ENCODE data around the gene PRM2.
"Not testable (repeated sequence)": the region's sequence is repeated elsewhere in the genome, so short reads cannot be mapped to it uniquely, and the experiment has no call there.

The PRM2 gene

GRCh38 chr16:11307639-11308492 lies 31.6 kb upstream of the PRM2 start:
- DNase-seq, result no peak

DNA sequence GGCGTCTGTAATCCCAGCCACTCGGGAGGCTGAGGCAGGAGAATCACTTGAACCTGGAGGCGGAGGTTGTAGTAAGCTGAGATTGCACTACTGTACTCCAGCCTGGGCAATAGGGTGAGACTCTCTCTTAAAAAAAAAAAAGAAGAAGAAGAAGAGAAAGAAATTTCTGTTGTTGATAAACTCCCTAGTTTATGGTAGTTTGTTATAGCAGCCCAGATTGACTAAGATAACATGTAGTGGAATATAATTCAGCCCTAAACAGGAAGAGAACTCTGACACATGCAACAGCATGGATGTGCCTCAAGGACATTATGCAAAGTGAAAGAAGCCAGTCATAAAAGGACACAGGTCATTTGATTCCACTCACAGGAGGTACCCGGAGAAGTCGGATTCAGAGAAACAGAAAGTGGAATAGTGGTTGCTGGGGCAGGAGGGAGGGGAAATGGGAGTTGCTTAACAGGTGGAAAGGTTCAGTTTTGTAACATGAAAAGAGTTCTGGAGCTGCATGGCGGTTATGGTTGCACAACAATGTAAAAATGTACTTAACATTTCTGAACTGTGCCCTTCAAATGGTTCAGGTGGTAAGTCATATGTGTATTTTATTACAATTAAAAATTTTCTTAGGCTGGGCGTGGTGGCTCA lies 30.8 kb upstream of the PRM2 start:
- DNase-seq, result no peak

DNA sequence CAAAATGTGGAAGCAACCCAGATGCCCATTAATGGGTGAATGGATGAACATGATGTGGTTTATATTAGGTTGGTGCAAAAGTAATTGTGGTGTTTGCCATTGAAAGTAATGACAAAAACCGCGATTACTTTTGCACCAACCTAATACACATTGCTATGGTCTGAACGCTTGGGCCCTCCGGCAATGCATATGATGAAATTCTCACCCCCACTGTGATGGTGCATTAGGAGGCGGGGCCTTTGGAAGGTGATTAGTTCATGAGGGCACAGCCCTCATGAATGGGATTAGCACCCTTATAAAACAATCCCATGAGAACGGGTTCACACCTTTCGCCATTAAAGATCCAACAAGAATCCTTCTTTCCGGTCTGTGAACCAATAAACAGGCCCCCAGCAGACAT lies 30.1 kb upstream of the PRM2 start:
- no peak for DNase-seq

DNA sequence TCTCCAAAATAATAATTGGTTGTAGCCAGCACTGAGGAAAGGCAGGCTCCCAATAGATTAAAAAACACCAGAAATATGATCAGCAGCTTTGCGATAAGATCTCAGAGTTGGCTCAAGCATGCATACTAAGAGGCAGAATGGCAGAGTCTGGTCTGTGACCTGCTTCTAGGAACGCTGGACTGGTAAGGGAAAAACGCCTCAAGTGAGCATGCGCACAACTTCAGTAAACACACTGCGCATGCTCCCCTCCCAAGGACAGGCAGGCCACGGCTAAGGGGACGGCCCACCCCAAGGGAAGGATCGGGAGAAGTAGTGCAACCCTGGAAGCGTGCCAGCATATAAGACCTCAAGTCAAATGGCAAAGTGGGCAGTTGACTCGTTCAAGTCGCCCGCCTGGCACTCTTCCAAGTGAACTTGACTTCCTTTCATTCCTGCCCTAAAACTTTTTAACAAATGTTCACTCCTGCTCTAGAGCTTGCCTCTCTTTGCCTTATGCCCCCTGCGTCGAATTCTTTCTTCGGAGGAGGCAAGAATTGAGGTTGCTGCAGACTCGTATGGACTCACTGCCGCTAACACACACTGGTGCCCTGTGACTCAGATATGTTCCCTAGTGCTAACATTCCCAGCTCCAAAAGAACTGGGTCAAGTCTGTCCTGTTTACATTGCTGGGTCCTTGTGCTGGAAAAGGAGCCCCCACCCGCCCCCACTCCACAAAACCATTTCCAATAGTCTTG lies 27.3 kb upstream of the PRM2 start:
- no peak for DNase-seq

DNA sequence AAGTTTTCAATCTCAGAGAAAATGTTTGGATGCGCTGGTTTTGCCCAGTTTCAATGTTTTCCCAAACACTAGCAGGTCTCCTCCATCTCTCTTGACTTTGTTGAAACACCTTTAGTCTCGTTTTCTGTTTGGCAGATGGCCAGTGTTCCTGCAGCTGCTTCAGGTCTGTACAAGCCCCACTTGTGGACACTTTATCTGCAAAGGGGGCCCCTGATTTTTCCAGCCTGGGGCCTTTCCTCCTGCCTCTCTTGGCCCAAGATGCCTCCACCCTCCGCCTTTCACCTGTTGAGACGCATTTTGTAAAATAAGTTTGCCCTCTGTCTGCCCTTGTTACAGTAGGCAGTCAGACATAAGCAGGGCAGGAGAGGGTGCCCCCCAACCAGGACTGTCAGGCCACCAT lies 26.7 kb upstream of the PRM2 start:
- no peak for DNase-seq

DNA sequence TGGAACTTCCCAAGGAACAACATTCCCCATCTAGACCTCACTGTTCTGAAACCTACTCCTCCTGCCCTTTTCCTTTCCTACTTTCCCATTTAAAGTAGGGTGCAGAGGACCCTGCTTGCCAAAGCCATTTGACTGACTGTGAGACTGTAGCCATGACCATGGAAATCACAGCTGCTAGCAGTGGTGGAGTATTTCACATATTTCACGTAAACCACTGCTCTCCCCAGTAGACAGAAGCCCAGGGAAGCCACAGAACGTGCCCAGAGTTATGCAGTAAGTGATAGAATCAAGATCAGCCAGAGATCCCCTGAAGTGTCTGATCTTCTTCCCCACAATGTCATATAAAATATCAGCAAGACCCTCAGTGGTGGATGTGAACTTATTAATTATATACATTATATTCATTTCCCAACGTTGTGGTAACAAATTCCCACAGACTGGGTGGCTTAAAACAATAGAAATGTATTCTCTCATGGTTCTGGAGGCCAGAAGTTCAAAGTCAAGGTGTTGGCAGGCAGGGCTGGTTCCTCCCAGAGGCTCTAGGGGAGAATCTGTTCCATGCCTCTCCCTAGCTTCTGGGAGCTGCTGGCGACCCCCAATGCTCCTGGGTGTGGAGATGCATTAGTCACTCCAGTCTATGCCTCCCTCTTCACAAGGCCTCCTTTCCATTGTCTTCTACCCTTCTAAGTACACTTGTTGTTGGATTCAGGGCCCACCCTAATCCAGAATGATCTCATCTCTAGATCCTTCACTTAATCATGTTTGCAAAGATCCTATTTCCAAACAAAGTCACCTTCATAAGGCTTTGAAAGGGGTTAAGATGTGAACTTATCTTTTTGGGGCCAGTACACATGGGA lies 25.6 kb upstream of the PRM2 start:
- no peak for DNase-seq

GRCh38 chr16:11300560-11300892 lies 24.2 kb upstream of the PRM2 start:
- no peak for DNase-seq

GRCh38 chr16:11299865-11300559 lies 23.7 kb upstream of the PRM2 start:
- no peak for DNase-seq

DNA sequence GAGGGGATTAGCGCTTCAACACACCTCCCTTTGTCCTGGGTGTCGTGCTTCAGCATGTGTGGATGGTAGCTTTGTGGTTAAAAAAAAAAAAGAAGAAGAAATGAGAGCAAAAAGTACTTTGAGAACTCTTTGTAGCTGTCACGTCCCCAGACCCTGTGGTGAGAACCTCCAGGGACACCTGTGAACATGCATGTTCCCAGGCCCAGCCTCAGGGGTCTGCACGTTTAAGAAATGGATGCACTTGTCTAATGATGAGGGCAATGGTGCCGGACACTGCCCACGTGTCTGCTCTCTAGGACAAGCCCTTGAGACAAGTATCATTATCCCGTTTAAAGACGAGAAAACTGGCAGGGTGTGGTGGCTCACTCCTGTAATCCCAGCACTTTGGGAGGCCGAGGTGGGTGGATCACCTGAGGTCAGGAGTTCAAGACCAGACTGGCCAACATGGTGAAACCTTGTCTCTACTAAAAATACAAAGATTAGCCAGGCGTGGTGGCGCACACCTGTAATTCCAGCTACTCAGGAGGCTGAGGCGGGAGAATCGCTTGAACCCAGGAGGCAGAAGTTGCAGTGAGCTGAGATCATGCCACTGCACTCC lies 22.8 kb upstream of the PRM2 start:
- DNase-seq, result not testable (repeated sequence)

DNA sequence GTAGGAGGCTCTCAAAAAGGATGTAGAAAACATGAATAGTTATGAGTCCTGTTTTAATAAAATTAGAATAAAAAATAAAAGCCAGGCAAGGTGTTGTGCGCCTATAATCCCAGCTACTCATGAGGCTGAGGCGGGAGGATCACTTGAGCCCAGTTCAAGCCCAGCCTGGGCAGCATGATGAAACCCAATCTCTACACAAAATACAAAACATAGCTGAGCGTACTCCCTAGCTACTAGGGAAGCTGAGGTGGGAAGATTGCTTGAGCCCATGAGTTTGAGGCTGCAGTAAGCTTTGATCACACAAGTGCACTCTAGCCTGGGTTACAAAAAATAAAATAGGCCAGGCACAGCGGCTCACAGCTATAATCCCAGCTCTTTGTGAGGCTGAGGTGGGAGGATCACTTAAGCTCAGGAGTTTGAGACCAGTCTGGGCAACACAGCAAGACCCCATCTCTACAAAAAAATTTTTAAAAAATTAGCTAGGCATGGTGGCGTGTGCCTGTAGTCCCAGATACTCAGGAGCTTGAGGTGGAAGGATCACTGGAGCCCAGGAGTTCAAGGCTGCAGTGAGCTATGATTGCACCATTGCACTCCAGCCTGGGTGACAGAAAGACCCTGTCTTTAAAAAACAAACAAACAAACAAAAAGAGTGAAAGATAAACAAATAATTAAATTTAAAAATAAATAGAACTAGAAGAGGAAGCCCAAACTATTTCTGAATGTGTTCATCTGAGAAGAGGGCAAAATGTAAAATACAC lies 22.0 kb upstream of the PRM2 start:
- DNase-seq, result no peak

DNA sequence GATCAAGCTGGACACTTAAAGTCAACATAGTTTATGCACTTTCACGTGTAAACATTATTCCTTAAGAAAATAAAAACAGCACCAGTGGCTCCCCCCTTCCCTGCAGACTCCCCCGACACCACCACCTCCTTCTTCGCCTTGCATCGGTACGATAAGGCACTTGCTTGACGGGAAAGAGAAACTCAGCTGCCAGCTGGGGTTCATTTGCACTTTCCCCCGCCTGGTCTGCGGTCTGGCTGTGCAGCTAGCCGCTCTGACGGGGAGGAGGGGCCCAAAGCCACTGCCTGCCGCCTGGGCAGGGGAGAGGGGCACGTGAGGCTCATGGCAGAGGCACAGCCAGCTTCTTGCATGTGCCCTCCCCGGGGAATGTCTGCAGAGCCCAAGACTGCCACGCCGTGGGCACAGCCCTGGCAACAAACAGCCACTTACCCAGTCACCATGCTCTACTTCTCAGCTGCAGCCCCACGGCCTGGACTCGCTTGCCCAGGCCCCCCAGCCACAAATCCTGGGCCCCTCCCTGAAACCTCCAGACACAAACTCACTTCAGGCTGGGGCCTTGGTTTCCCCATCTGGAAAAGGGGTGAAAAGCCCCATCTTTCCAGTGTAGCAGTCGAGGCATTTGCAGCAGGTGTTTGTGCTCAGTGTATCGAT lies 21.3 kb upstream of the PRM2 start:
- peak in 2 of 4 experiments; percentile 38 to 61 for DNase-seq

DNA sequence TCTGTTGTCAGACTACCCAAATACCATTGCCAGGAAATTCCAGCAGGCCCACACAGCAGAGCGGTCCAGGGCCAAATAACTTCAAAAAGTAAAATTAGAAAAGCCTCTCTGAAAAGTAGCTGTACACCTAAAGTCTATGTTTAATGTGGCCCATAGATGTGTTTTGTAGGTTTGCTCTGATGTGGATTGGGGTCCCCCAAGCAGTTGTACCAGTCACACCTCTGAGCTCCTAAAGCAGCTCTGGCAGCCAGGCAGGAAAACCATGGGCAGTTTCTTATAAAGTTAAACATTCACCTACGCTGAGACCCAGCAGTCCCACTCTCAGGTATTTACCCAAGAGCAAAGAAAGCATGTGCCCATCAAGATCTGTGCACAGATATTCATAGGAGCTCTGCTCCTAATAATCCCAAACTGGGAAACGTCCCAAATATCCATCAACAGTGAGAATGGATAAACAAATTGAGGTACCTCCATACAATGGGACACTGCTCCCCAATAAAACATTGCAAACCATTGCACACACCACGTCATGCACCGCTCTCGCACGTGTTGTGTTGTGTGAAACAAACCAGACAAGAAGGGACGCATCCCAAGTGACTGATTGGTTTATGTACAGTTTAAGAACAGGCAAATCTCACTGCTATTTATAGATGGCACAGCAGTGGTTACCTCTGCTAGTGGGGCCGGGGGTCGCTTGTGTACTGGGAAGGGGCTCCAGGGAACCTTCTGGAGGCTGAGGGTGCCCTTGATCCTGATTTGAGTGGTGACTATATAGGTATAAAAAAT lies 20.6 kb upstream of the PRM2 start:
- DNase-seq, result no peak

- no peak for DNase-seq
Measured at GRCh38 chr16:11296351-11296705, 20.0 kb upstream of the PRM2 start.

GRCh38 chr16:11295672-11296071 lies 19.4 kb upstream of the PRM2 start:
- no peak for DNase-seq

DNA sequence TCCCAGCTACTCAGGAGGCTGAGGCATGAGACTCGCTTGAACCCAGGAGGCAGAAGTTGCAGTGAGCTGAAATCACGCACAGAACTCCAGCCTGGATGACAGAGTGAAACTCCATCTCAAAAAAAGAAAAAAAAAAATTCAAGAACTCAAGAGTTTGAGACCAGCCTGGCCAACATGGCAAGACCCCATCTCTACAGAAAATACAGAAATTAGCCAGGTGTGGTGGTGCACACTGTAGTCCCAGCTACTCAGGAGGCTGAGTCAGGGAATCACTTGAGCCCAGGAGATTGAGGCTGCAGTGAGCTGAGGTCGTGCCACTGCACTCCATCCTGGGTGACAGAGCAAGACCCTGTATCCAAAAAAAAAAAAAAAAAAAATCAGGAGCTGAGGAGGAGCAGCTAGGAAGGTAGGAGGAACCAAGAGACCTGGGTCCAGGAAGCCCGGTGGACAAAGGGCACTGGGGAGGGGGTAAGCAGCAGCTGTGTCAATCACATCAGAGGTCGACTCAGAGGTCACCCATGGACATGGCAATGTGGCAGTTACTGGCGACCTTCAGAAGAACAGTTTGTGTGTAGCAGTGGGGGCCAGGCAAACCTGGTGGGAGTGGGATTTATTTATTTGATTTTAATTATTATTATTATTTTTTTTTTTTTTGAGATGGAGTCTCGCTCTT lies 15.9 kb upstream of the PRM2 start:
- DNase-seq, result no peak

DNA sequence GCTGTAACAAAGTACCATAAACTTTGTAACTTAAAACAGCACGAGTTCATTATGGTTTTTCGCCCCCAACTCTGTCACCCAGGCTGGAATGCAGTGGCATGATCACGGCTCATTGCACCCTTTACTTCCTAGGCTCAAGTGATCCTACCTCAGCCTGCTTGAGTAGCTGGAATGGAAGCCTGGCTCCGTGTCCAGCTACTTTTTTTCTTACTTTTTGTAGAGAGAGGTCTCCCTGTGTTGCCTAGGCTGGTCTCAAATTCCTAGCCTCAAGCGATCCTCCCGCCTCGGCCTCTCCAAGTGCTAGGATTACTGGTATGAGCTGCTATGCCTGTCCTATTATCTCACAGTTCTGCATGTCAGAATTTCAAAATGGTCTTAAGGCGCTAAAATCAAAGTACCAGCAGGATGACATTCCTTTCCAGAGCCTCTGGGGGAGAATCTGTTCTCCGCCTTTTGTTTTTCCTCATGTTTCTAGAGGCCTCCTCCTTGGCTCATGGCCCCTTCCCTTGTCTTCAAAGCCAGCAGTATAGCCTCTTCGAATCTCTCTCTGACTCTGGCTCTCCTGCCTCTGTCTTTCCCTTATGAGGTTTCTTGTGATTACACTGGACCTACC lies 14.9 kb upstream of the PRM2 start:
- no peak for DNase-seq

DNA sequence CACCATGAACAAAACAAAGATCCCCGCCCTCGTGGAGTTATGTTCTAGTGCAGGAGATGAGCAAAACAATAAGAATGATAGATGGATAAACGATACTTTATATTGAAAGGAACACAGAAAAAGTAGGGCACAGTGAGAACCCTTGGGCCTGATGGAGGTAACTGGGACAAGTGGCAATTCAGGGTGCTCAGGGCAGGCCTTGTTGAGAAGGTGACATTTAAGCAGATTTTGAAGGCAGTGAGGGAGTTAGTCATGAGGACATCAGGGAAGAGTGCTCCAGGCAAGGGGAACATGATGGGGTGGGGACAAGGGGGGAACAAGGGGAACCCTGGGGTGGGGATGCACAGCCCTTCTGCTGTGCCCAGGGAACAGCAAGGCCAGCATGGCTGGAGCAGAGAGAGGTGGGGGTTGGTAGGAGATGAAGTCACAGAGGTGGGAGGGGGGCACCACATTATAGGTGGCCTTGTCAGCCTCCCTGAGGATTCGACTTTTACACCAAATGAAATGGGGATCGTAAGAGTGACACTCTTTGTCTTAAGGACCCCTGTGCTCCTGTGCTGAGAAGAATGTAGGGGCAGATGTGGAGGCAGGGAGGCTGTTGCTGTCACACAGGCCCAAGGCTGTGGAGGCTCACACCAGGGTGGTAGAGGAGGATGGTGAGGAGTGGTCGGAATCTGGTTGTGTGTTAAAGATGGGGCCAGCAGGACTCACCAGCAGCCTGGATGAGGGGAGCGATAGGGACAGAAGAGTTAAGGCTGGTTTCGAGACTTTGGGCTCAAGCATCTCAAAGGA lies 14.0 kb upstream of the PRM2 start:
- DNase-seq, result no peak

DNA sequence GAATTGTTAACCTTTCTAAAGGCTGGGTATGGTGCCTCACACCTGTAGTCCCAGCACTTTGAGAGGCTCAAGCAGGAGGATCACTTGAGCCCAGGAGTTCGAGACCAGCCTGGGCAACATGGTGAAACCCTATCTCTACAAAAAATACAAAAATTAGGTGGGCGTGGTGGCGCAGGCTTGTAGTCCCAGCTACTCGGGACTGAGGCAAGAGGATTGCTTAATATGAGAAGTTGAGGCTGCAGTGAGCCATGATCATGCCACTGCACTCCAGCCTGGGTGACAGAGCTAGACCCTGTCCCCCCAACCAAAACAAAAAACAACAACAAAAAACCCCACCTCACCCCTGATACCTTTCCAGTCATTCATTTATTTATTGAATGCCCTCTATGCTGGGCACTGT lies 13.4 kb upstream of the PRM2 start:
- not testable (repeated sequence) for DNase-seq

Data from activated naive CD4-positive, alpha-beta T cell (primary cell).